NCI-H446 (cell line): Measurements from ENCODE around the gene MRGPRE.

Experiments used
- DNase-seq, 2 experiments: peaks; one replicate each; lab custom pipeline; 2025; lab: John Stamatoyannopoulos, UW

Gene MRGPRE

DNA sequence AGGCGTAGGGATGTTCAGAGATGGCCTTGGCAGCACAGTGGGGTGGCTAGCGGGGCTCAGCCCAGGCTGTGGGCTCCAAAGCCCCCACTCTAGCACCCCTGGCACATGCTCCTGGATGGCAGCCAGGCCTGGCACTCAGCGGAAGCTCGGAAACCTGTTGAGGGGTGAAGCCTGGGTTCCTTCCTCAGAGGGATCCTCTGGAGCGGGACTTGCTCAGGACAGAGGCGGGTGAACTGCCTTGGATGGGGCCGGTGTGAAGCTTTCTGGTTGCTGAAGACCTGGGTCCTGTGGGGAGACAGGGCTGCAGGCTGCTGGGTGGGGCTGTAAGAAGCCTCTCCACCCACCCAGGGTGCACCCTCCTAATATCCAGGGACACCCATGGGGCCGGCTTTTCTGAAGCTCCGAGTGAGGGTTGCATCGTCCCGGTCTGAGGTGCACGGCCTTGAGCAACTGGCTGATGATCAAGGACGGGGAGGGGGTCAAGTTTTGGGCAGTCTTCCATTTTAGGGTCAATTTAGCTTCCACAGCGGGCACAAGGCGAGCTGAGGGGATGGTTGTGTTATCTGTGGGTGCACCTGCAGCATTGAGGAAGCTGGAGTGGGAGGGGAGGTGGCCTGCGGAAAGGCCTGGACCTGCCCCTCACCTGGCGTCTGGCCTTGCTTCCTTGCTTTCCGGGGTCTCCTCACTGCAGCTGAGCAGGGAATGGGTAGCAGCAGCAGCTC, 5.2 kb downstream of the MRGPRE start:
- DNase-seq, result no peak

- no peak for DNase-seq
Observed at GRCh38 chr11:3225826-3226750, 6.1 kb downstream of the MRGPRE start.

- no peak for DNase-seq
Observed at GRCh38 chr11:3225159-3225758, 7.0 kb downstream of the MRGPRE start.

DNA sequence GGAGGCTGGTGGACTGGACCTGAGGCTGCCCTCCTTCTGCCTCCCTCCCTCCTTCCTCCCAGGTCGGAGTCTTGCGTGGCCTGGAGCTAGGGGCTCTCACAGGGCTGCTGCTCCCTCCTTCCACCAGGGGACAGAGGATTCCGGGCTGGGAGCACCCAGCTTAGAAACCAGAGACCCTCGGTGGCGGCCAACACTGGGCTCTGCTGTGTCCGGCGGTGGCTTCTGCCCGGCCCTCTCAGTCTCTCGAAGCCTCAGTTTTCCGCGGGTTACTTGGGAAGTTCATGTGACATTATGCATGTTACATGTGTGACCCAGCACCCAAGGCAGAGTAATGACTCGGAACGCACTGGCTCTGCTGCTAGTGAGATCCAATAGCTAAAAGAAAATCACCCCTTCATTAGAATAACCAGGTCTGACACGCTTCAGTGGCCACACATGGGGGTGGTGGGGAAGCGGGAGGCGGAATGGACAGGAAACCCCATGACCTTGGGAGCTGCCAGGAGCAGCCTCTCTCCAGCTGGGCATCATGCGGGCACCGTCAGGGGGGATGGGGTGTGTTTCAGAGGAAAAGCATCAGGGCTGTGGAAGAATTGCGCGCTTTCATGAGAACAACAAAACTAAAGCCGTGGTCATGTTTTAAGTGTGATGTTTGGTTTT, 7.7 kb downstream of the MRGPRE start:
- no peak for DNase-seq

- no peak for DNase-seq
Observed at GRCh38 chr11:3223932-3224381, 8.3 kb downstream of the MRGPRE start.

- no peak for DNase-seq
Observed at GRCh38 chr11:3222941-3223915, 9.0 kb downstream of the MRGPRE start.

DNA sequence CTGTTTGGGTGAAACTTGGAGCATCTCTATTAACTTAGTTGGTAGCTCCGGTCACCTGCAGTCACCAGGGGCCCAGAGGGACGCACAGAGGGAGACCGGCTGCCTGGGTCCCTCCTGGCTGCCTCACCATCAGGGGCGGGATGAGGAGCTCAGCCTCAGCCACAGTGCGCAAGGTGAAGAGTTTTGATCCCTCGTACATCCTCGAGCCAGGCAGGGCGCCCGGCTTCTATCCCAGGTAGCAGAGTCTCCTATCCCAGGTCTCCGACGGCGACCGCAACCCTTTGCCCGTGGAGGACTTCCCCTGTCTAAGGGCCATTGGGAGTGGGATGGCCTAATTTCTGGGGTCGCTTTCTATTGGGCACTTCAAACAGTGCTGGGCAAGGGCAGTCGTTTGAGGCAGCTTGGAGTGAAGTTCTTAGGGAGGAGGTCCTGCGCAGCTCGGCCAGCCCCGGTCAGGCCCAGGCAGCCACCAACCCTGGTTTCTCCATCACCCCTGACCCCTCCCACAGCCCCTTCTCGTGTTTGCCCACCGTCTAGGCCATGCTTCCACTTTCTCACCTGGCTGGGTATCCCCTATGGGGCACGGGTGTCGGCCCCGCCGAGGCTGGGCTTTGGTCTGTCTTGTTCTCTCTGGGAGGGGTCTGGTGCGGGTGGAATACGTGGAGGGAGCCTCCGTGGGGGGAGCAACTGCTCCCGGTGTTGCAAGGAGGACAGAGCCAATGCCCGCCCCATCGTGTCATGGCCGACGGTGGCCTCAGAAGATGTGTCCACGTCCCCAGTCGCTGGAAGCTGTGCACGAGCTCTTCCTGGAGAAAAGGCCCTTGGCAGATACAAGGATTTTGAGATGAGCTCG, 10.0 kb downstream of the MRGPRE start:
- DNase-seq, result no peak

DNA sequence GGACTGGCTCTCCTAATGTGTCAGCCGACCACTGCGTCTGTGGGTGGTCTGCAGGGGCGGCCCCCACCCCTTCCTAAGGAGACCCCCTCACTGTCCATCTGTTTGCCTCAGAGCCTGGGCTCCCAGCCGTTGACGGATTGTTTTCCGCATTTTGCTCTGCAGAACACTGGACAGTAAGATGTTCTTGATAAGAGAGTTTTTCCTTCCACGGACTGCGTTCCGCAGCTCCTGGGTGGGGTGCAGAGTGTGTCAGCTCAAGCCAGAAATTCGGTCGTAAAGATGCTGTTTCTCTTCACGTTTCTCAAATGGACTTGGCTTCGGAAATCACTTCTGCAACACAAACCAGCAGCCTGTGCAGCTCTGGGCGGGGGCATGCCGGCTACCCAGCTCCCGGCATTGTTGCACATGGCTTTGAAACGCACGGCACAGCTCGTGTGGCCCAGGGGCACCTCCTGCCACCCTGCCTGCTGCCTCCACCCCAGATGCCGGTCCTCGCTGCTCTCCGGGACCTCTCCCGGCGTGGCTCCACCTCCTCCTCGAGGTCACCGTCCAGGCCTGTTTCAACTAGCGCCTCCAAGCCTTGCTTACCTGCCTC, 10.7 kb downstream of the MRGPRE start:
- DNase-seq, result no peak

- no peak for DNase-seq
Observed at GRCh38 chr11:3220521-3221407, 11.5 kb downstream of the MRGPRE start.

DNA sequence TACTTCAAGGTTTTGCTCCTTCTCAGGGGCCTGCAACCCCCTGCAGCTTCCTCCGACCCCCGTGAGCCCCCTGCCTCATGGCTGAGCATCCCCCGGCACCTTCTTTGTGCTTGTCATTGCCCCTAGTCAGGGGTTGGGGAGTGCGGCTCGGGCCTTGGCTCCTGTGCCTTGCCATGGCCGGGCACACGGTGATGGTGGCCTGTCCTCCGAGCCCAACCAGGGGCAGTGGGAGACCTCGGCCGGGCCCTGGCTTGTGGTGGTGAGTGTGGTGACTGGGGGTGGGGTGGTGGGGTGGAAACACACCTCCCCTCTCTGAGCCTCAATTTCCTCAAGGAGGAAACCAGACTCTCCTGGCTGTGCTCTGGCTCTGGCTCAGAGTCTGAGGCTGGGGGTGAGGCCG, 12.1 kb downstream of the MRGPRE start:
- no peak for DNase-seq

DNA sequence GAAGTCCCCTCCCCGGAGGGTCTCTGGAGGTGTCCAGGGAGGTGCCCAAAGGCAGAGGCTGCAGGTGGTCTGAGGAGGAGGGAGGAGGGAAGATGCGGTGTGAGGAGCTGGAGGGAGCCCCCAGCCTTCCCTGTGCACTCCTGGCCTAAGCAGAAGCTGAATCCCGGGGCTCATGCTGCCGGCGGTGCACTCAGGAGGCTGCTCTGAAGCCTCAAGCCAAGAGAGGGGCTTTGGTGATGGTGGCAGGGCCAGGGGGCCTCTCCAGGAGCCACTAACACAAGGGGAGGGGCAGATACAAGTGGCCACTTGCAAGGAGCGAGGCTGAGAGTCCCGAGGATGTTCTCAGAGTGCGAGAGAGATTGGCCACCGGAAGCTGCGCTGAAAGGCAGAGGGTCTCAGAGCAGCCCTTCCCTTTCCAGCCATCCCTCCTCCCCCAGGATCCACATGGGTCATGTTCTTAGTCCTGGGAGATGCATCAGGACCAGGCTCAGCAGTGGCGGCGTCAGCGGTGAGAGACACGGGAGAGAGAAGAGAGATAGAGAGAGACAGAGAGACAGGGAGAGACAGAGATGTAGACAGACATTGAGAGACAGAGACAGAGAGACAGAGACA, 12.8 kb downstream of the MRGPRE start:
- DNase-seq, result no peak

DNA sequence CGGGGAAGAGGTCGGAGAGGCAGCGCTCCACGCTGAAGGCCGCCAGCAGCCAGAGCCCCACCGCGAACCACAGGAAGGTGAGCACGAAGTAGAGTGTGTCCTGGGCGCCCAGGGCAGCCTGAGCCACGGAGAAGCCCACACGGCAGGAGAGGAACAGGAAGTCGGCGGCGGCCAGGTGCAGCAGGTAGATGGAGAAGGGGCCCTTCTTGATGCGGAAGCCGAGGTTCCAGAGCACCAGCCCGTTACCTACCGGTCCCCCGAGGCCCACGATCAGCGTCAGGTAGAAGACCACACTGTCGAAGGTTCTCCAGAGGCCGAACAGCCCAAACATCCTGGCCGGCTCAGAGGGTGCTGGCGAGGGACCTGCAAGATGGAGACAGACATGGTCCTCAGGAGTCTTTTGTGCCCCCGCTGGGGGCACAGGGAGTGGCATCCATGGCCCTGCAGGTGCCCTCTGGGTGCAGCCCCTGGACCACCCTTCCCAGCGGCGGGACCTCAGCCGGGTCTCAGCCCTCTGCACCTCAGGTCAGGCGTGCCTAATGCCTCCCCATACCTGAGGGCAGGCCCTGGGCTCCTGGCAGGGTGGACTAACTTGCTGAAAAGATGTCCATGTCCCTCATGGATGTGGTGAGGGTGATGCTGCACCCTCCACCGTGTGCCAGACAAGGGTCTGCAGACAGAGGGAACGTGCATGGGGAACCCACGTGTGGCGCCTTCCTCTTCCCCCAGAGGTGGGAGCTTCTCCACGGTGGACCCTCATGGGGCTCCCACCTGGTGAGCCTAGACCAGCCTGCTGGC, 13.5 kb downstream of the MRGPRE start, which contains the start of gene MRGPRG:
Gene MRGPRG (minus strand): TSS at position 331 of the 798 bp plus-strand sequence. CDS start 0 bp downstream, at position 331.
- DNase-seq, result no peak

DNA sequence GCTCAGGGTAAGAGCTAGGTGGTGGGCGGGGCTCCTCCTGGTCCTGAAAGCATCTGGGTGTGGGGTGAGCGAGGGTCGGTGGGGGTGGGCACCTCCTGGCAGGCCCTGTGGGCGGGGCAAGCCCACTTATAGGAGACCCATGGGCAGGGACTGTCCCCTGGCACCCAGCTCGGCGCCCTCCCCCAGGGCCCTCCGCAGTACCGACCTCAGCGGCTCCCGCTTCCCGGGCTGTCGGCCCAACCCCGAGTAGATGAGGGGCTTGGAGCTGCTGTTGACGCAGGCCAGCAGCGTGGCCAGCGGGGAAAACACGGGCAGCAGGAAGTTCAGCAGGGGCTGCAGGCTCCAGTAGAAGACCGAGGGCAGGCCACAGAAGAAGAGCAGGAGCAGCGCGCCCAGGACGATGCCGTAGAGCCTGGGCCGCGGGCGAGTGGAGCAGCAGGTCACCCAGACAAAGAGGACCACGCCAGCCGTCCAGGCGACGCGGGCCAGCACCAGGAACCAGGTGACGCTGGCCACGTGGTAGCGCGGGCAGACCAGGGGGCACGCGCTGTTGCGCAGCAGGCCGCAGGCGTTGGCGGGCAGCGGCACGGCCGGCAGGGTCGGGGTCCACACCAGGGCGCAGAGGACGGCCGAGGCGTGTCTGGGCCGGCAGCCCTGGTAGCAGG, 14.3 kb downstream of the MRGPRE start:
- DNase-seq, result no peak

DNA sequence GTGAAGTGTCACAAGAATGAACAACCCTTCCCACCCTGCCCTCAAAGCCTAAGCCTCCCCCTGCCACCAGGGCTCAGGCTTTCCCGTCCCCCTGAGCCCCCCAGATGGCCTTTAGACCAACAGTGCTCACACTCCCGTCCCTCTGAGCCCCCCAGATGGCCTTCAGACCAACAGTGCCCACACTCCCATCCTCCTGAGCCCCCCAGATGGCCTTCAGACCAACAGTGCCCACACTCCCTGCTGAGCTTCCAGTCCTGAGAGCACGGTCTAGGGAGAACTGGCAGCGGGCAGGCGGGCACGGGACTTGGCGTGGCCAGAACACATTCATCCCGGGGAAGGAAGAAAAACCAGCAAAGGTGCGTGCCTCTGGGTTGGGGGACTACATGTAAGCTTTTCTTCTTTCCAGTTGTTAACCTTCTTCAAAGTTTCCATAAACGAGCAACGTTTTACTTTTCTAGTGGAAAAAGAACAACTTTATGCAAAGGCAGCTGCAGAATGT, 16.1 kb downstream of the MRGPRE start:
- DNase-seq, result no peak

GRCh38 chr11:3215346-3216026, 16.7 kb downstream of the MRGPRE start:
- no peak for DNase-seq

DNA sequence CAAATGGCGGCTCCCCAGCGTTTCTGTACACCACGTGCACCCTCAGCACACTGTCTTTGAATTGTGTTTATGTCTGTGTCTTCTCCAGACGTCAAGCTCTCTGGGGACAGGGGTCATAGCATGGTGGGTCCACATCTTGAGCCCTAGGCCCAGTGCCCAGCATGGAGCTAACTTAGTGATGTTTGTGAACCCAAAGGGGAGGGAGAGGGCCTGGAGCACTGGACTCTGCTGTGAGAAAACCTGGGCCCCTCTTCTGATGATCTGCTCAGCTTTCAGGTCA, 17.9 kb downstream of the MRGPRE start:
- no peak for DNase-seq
